ENCODE results near the gene UBALD2.
"Not testable (repeated sequence)": the region's sequence is repeated elsewhere in the genome, so short reads cannot be mapped to it uniquely, and the experiment has no call there.

The UBALD2 gene

GRCh38 chr17:76253841-76254240 lies 11.3 kb upstream of the UBALD2 start:
- Histone ChIP-seq H2BK15ac (replicated peaks; ENCODE audit: low read depth) (no peak overlapping the region), H3K4me2 (ENCODE audit: low read length) (no peak overlapping the region), H2BK5ac (ENCODE audit: low read length) (no peak overlapping the region), H3K4ac (ENCODE audit: low read depth, low read length) (no peak overlapping the region), H3K9ac (ENCODE audit: low read length) (no peak overlapping the region), H3K79me2 (ENCODE audit: control insufficient read depth, insufficient read depth, low read length) (no peaks in the 10 kb centered on the region), H3K27me3 (ENCODE audit: insufficient read depth, low read length, poor library complexity) (no peaks in the 10 kb centered on the region), H3K18ac (ENCODE audit: low read length) (no peak overlapping the region), H3K36me3 (ENCODE audit: control insufficient read depth, insufficient read depth, low read length) (no peaks in the 10 kb centered on the region), H3K56ac (ENCODE audit: low read length) (no peak overlapping the region), H4K5ac (ENCODE audit: low read length) (no peak overlapping the region), H4K8ac (ENCODE audit: low read depth, low read length) (no peak overlapping the region), H3K79me1 (ENCODE audit: low read length) (no peaks in the 10 kb centered on the region), H3K4me1 (ENCODE audit: control insufficient read depth, low read depth, low read length) (no peaks in the 10 kb centered on the region), H2AK5ac (ENCODE audit: low read length) (no peak overlapping the region), H3K27ac (ENCODE audit: low read depth, low read length) (no peak overlapping the region), H3K4me3 (ENCODE audit: low read length) (no peak overlapping the region), H3K23ac (ENCODE audit: low read length) (no peak overlapping the region), H2BK120ac (ENCODE audit: low read depth, low read length) (no peak overlapping the region)
- no CpG with 5 or more reads among the region's 7 CpGs for WGBS (ENCODE audit: extremely low coverage, insufficient coverage, low lambda C conversion rate)
- DNase-seq, result no peak

GRCh38 chr17:76254275-76254674 lies 10.9 kb upstream of the UBALD2 start:
- no peak overlapping the region for H2BK15ac ChIP-seq (replicated peaks; ENCODE audit: low read depth)
- no peak overlapping the region for H3K4ac ChIP-seq (ENCODE audit: low read depth, low read length)
- H3K4me1 ChIP-seq (ENCODE audit: control insufficient read depth, low read depth, low read length), result no peaks in the 10 kb centered on the region
- H2BK5ac ChIP-seq (ENCODE audit: low read length), result no peak overlapping the region
- H3K18ac ChIP-seq (ENCODE audit: low read length), result no peak overlapping the region
- H3K23ac ChIP-seq (ENCODE audit: low read length), result no peak overlapping the region
- H3K56ac ChIP-seq (ENCODE audit: low read length), result no peak overlapping the region
- H4K5ac ChIP-seq (ENCODE audit: low read length), result no peak overlapping the region
- no peak overlapping the region for H3K27ac ChIP-seq (ENCODE audit: low read depth, low read length)
- no peaks in the 10 kb centered on the region for H3K36me3 ChIP-seq (ENCODE audit: control insufficient read depth, insufficient read depth, low read length)
- no peak for DNase-seq
- no peaks in the 10 kb centered on the region for H3K79me2 ChIP-seq (ENCODE audit: control insufficient read depth, insufficient read depth, low read length)
- H3K4me2 ChIP-seq (ENCODE audit: low read length), result no peak overlapping the region
- H3K79me1 ChIP-seq (ENCODE audit: low read length), result no peaks in the 10 kb centered on the region
- WGBS (ENCODE audit: extremely low coverage, insufficient coverage, low lambda C conversion rate), result no CpG with 5 or more reads among the region's 5 CpGs
- no peak overlapping the region for H2BK120ac ChIP-seq (ENCODE audit: low read depth, low read length)
- no peak overlapping the region for H2AK5ac ChIP-seq (ENCODE audit: low read length)
- H3K27me3 ChIP-seq (ENCODE audit: insufficient read depth, low read length, poor library complexity), result no peaks in the 10 kb centered on the region
- no peak overlapping the region for H3K9ac ChIP-seq (ENCODE audit: low read length)
- no peak overlapping the region for H4K8ac ChIP-seq (ENCODE audit: low read depth, low read length)
- H3K4me3 ChIP-seq (ENCODE audit: low read length), result no peak overlapping the region

GRCh38 chr17:76255801-76256429 lies 9.2 kb upstream of the UBALD2 start:
- WGBS (ENCODE audit: extremely low coverage, insufficient coverage, low lambda C conversion rate), result no CpG with 5 or more reads among the region's 6 CpGs
- Histone ChIP-seq H3K56ac (ENCODE audit: low read length) (no peak overlapping the region), H2BK15ac (replicated peaks; ENCODE audit: low read depth) (no peak overlapping the region), H4K5ac (ENCODE audit: low read length) (no peak overlapping the region), H3K23ac (ENCODE audit: low read length) (no peak overlapping the region), H2BK120ac (ENCODE audit: low read depth, low read length) (no peak overlapping the region), H3K36me3 (ENCODE audit: control insufficient read depth, insufficient read depth, low read length) (no peaks in the 10 kb centered on the region), H3K4me3 (ENCODE audit: low read length) (no peak overlapping the region), H3K27ac (ENCODE audit: low read depth, low read length) (no peak overlapping the region), H3K79me2 (ENCODE audit: control insufficient read depth, insufficient read depth, low read length) (no peaks in the 10 kb centered on the region), H3K79me1 (ENCODE audit: low read length) (no peaks in the 10 kb centered on the region), H3K4ac (ENCODE audit: low read depth, low read length) (no peak overlapping the region), H3K9ac (ENCODE audit: low read length) (no peak overlapping the region), H3K18ac (ENCODE audit: low read length) (no peak overlapping the region), H3K27me3 (ENCODE audit: insufficient read depth, low read length, poor library complexity) (no peaks in the 10 kb centered on the region), H2AK5ac (ENCODE audit: low read length) (no peak overlapping the region), H2BK5ac (ENCODE audit: low read length) (no peak overlapping the region), H4K8ac (ENCODE audit: low read depth, low read length) (no peak overlapping the region), H3K4me1 (ENCODE audit: control insufficient read depth, low read depth, low read length) (no peaks in the 10 kb centered on the region), H3K4me2 (ENCODE audit: low read length) (no peak overlapping the region)
- DNase-seq, result no peak

- no CpG with 5 or more reads among the region's 19 CpGs for WGBS (ENCODE audit: extremely low coverage, insufficient coverage, low lambda C conversion rate)
- H3K4me1 ChIP-seq (ENCODE audit: control insufficient read depth, low read depth, low read length); H3K18ac ChIP-seq (ENCODE audit: low read length); H3K4me2 ChIP-seq (ENCODE audit: low read length); H3K56ac ChIP-seq (ENCODE audit: low read length); H3K79me1 ChIP-seq (ENCODE audit: low read length); H3K36me3 ChIP-seq (ENCODE audit: control insufficient read depth, insufficient read depth, low read length); H3K4me3 ChIP-seq (ENCODE audit: low read length); H2BK120ac ChIP-seq (ENCODE audit: low read depth, low read length); H3K27ac ChIP-seq (ENCODE audit: low read depth, low read length); H2BK15ac ChIP-seq (replicated peaks; ENCODE audit: low read depth); H3K23ac ChIP-seq (ENCODE audit: low read length); H3K4ac ChIP-seq (ENCODE audit: low read depth, low read length); H3K79me2 ChIP-seq (ENCODE audit: control insufficient read depth, insufficient read depth, low read length); H4K5ac ChIP-seq (ENCODE audit: low read length); H3K27me3 ChIP-seq (ENCODE audit: insufficient read depth, low read length, poor library complexity); H4K8ac ChIP-seq (ENCODE audit: low read depth, low read length); H2BK5ac ChIP-seq (ENCODE audit: low read length); DNase-seq; H2AK5ac ChIP-seq (ENCODE audit: low read length); H3K9ac ChIP-seq (ENCODE audit: low read length): not testable (repeated sequence)
Observed at GRCh38 chr17:76256430-76257050, 8.6 kb upstream of the UBALD2 start.

GRCh38 chr17:76260220-76260619 lies 4.9 kb upstream of the UBALD2 start:
- H3K27me3 ChIP-seq (ENCODE audit: insufficient read depth, low read length, poor library complexity), result no peaks in the 10 kb centered on the region
- no peaks in the 10 kb centered on the region for H3K36me3 ChIP-seq (ENCODE audit: control insufficient read depth, insufficient read depth, low read length)
- H4K8ac ChIP-seq (ENCODE audit: low read depth, low read length), result no peak overlapping the region
- no peak overlapping the region for H3K4me2 ChIP-seq (ENCODE audit: low read length)
- no peak overlapping the region for H2AK5ac ChIP-seq (ENCODE audit: low read length)
- H3K4ac ChIP-seq (ENCODE audit: low read depth, low read length), result no peak overlapping the region
- no CpG with 5 or more reads among the region's 7 CpGs for WGBS (ENCODE audit: extremely low coverage, insufficient coverage, low lambda C conversion rate)
- no peak overlapping the region for H2BK15ac ChIP-seq (replicated peaks; ENCODE audit: low read depth)
- no peak overlapping the region for H3K23ac ChIP-seq (ENCODE audit: low read length)
- no peaks in the 10 kb centered on the region for H3K79me2 ChIP-seq (ENCODE audit: control insufficient read depth, insufficient read depth, low read length)
- H3K4me1 ChIP-seq (ENCODE audit: control insufficient read depth, low read depth, low read length), result peaks cover 2% of the 10 kb centered on the region
- H3K18ac ChIP-seq (ENCODE audit: low read length), result no peak overlapping the region
- H3K9ac ChIP-seq (ENCODE audit: low read length), result no peak overlapping the region
- no peak overlapping the region for H3K27ac ChIP-seq (ENCODE audit: low read depth, low read length)
- H3K56ac ChIP-seq (ENCODE audit: low read length), result no peak overlapping the region
- H2BK5ac ChIP-seq (ENCODE audit: low read length), result no peak overlapping the region
- no peak overlapping the region for H3K4me3 ChIP-seq (ENCODE audit: low read length)
- no peak overlapping the region for H4K5ac ChIP-seq (ENCODE audit: low read length)
- H2BK120ac ChIP-seq (ENCODE audit: low read depth, low read length), result no peak overlapping the region
- no peak for DNase-seq
- no peaks in the 10 kb centered on the region for H3K79me1 ChIP-seq (ENCODE audit: low read length)

GRCh38 chr17:76260669-76261068 lies 4.5 kb upstream of the UBALD2 start:
- no peak overlapping the region for H3K4me2 ChIP-seq (ENCODE audit: low read length)
- no peak overlapping the region for H3K4ac ChIP-seq (ENCODE audit: low read depth, low read length)
- DNase-seq, result no peak
- H3K36me3 ChIP-seq (ENCODE audit: control insufficient read depth, insufficient read depth, low read length), result no peaks in the 10 kb centered on the region
- no peak overlapping the region for H4K8ac ChIP-seq (ENCODE audit: low read depth, low read length)
- H3K23ac ChIP-seq (ENCODE audit: low read length), result no peak overlapping the region
- no peak overlapping the region for H3K9ac ChIP-seq (ENCODE audit: low read length)
- H2BK120ac ChIP-seq (ENCODE audit: low read depth, low read length), result no peak overlapping the region
- peaks cover under 1% of the 10 kb centered on the region for H3K79me2 ChIP-seq (ENCODE audit: control insufficient read depth, insufficient read depth, low read length)
- no peaks in the 10 kb centered on the region for H3K27me3 ChIP-seq (ENCODE audit: insufficient read depth, low read length, poor library complexity)
- H2BK15ac ChIP-seq (replicated peaks; ENCODE audit: low read depth), result no peak overlapping the region
- H3K4me1 ChIP-seq (ENCODE audit: control insufficient read depth, low read depth, low read length), result peaks cover 2% of the 10 kb centered on the region
- H3K27ac ChIP-seq (ENCODE audit: low read depth, low read length), result no peak overlapping the region
- no peak overlapping the region for H3K18ac ChIP-seq (ENCODE audit: low read length)
- H3K56ac ChIP-seq (ENCODE audit: low read length), result no peak overlapping the region
- WGBS (ENCODE audit: extremely low coverage, insufficient coverage, low lambda C conversion rate), result no CpG with 5 or more reads among the region's 5 CpGs
- H4K5ac ChIP-seq (ENCODE audit: low read length), result no peak overlapping the region
- no peak overlapping the region for H3K4me3 ChIP-seq (ENCODE audit: low read length)
- H2BK5ac ChIP-seq (ENCODE audit: low read length), result no peak overlapping the region
- H3K79me1 ChIP-seq (ENCODE audit: low read length), result no peaks in the 10 kb centered on the region
- no peak overlapping the region for H2AK5ac ChIP-seq (ENCODE audit: low read length)
